Fibroblast of upper back skin (primary cell): Measurements from ENCODE around the gene PKNOX2.

Experiments
- DNase-seq: peaks from one replicate; pipeline ENCODE4 v3.0.0-alpha.2; 2013

Gene PKNOX2

GRCh38 chr11:125454047-125454446, 289.5 kb downstream of the PKNOX2 start:
- no peak for DNase-seq

GRCh38 chr11:125455851-125456250, 291.3 kb downstream of the PKNOX2 start:
- DNase-seq = no peak

- DNase-seq = peak; percentile 69
Observed at GRCh38 chr11:125457814-125458343, 293.3 kb downstream of the PKNOX2 start.

GRCh38 chr11:125460275-125460674, 295.7 kb downstream of the PKNOX2 start:
- DNase-seq = no peak

GRCh38 chr11:125463590-125464269, 299.2 kb downstream of the PKNOX2 start:
- DNase-seq = no peak

- DNase-seq = peak; percentile 41
Observed at GRCh38 chr11:125464270-125464662, 299.7 kb downstream of the PKNOX2 start.

- no peak for DNase-seq
Observed at GRCh38 chr11:125464666-125465065, 300.1 kb downstream of the PKNOX2 start.

- DNase-seq = no peak
Observed at GRCh38 chr11:125465255-125465654, 300.7 kb downstream of the PKNOX2 start.

GRCh38 chr11:125465701-125466100, 301.1 kb downstream of the PKNOX2 start:
- no peak for DNase-seq

- DNase-seq = no peak
Observed at GRCh38 chr11:125468025-125468424, 303.5 kb downstream of the PKNOX2 start.

GRCh38 chr11:125468852-125469251, 304.3 kb downstream of the PKNOX2 start:
- no peak for DNase-seq

- no peak for DNase-seq
Observed at GRCh38 chr11:125470355-125470754, 305.8 kb downstream of the PKNOX2 start.

GRCh38 chr11:125476721-125477120, 312.2 kb downstream of the PKNOX2 start:
- DNase-seq = no peak

- no peak for DNase-seq
Observed at GRCh38 chr11:125479137-125479536, 314.6 kb downstream of the PKNOX2 start.

- no peak for DNase-seq
Observed at GRCh38 chr11:125481531-125481930, 317.0 kb downstream of the PKNOX2 start.
